Stimulated activated CD8-positive, alpha-beta memory T cell treated with anti-CD3 and anti-CD28 coated beads, Interleukin-4, amount 100 ng/mL, for 48 hours (primary cell): ENCODE data around the gene STOML2.

ENCODE experiments used
- DNase-seq: peaks from one replicate; pipeline ENCODE4 v3.0.0-alpha.2; 2020

Gene STOML2

DNA sequence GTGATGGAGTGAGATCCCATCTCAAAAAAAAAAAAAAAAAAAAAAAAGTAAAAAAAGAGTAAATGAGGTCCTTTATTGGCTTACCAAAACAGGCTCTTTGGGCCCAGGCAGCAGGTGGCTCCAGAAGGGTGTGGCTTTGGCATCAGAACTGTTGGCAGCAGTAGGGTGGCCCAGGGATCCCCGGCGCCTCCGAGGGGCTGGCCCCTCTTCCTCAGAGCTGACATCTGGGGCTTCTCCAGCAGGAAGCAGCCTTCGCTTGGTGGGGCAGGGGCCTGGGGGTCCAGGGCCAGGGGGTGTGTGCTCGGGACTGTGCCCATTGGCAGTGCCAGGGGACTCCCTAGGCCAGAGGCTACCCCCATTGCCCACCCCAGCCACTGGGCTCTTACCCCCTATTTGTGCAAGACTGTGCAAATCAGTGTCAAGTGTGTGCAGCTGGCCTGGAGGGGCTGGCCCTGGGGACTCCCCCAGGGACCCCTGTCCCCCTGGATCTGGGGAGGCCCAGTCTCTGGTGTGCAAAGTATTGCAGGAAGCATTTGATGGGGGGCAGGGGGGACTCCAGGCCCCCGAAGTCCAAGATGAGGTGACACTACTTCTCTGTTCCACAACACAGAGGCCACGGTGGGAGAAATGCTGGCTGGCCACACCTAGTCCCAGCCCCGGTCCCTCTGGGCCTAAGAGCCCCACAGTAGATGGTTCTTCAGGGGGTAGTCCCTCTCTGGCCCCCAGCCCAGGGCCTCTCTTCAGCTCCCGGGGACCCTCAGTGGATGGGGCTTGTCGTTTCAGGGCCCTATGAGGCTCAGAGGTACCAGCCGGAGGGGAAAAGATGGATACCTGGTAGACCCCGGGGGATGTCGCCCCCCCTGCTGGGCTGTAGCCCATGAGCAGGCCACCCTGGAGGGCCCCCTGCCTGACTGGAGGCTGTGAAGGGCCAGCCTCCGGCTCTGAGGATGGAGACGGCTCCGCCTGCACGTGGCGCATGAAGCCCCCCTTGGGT lies 4.7 kb upstream of the STOML2 start:
- DNase-seq, result no peak

DNA sequence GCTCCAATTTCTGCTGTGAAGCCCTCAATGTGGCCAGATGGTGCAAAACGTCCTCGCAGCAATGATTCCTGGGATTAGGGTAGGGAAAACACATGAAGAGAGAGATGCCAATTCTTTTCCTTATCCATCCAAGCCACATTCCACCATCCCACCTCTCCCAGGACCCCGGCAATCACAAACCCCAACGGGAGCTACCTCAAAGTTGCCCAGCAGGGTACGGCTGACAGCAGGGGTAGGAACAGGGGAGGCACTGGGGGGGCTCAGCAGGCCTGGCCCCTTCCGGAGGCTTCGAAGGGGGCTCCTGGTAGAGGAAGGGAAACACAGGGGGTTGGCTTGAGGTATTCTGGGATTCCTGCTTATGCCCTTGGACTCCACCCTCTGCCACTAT lies 3.4 kb upstream of the STOML2 start:
- no peak for DNase-seq

DNA sequence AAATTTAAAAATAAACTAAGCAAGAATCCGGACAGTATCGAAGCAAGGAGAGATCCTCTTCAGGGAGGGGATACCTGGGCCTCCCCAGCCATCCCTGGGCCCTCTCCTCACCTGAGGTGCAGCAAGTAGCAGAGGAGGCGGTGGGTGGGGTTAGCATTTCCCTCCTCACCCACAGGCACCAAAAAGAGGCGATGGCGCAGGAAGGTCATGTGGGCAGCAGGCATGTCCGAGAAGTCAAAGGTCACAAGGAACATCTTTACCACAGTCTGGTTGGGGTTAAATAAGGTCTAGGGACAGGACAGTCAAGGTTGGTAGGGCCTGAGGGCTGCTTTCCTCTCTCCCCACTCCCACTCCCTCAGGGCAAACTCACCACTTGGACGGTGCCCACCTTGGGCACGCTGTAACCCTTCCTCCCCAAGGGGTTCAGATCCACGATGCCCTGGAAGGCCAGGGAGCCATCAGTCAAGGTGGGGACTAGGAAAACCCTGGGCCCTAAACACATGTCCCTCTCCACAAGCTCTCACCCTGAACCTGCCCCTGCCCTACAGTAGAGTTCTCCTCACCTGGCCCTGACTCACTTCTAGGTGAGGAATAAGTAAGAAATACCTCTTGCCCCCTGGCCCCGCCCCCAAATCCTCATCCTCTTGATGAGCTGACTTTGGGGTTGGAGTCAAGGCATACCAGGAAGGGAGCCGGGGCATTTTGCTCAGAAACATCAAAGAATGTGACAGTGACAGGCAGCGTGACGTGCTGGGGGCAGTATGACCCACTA lies 2.8 kb upstream of the STOML2 start:
- DNase-seq, result no peak

DNA sequence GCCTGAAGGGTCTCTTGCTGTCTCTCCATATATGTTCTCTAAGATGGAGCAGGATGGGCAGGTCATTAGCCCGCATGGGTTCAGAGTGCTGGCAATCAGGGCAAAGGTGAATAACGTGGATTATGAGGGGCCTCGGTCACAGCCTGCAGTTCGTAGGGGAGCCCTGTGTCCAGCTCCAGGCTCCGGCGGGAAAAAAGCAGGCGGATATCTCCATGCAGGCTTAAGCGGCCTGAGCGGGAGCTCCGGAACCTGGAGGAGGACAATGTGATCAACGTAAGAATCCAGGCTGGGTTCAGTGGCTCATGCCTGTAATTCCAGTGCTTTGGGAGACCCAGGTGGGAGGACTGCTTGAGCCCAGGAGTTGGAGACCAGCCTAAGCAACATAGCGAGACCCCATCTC lies 2.2 kb upstream of the STOML2 start:
- DNase-seq, result no peak

DNA sequence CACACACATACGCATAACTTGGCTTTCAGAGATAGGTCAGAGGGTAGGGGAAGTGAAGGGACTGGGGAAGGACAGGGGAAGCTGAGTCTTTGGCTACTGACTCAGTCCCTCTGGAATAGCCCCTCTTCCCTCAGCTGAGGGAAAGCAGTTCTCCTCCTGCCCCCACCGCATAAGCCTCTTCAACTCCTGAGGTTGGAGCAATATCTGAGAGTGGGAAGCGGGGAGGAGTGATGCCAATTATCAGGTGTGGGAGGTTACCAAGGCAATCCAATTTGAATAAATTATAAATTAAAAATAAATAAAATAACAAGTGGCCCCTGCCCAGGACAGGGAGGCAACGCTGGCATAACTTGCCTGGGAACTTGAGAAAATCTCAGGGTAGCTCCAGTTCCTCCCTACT lies 1.7 kb upstream of the STOML2 start:
- DNase-seq, result no peak

DNA sequence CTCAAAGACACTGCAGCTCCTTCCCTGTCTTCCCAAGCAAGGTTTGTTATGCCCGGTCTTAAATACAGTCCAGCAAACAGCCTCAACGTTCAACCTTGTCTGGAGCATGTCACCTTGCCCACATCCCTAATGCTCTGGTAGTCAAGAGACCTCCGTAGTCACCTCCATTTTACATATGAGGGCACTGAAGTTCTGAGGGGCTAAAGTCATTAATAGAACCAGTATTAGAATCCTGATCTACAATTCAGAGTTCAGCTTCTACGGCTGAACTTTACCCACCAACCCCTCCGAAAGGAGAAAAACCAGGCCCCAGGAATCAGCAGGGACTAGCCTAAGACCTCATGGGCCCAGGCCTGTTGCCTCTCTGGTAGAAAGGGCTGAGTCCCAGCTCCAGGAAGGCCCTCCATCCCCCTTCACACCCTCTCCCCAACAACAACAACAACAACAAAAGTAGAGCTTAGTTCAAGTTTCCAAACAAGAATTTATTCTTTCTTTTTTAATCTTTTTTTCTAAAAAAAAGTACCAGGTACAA lies 795 bp upstream of the STOML2 start:
- no peak for DNase-seq

DNA sequence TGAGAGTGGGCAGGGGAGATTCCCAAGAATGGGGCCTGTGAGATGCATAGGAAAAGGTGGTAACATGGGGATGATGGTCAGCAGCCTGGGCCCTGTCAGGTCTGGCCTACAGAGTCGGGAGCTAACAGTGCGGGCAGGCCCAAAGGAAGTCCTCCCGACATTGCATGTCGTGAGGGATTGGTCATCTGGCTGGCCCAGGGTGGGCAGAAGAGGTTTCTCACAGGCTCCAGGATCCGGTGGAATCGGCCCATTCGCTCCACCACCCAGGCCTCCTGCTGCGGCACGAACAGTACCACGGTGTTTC lies 514 bp downstream of the STOML2 start:
- DNase-seq, result peak; percentile 47

DNA sequence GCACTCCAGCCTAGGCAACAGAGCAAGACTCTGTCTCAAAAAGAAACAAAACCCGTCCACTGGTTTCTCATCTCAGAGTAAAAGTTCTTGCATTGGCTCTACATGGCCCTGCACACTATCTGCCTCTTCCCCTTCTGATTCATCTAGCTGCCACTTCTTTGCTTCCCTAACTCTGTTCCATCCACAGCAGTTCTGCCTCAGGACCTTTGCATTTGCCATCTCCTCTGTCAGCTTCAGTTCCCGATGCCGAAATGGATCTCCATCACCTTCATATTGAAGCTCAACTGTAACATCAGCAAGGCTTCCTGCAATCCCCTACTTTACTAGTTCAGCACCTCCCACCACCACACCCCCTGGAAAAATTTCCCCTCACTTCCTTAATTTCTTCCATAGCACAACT lies 5.4 kb downstream of the STOML2 start:
- no peak for DNase-seq

DNA sequence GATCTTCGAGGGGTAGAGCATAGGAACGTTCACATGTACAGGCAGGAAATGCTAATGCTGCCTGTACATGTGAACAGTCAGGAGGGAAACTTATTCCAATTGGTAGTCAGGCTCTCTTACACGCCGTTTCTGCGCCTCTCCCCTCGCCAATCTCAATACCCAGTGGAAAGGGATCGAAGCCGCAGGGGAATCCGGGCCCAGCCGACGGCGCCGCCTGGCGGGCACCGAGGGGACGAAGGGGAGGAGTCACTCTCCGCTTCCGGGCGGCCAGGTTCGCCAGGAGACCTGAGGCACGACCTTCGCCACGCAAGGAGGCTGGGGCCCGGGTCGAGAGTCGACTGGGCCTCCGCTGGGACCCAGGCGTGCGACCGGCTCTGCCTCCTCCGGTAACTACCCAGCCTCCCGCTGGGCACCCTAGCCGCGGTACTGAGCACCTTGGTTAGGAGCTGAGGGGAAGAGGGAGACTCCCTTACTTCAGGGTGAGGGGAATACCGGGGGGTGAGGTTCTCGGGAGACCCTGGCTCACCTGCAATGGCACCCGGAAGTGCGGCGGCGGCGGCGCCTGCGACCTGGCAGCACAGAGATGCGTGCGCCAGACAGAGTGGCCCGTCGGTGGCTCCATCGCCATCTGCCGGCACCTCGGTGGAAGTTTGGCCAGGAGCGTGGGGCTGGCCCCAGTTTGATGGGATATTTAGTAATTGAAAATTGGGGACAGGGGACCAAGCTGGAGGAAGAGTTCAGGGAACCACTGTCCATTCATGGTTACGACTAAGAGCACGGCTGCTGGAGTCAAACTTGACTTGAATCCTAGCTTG lies 6.7 kb downstream of the STOML2 start, which contains the start of gene PIGO:
PIGO (minus strand) TSS at position 557 of the 815 bp plus-strand sequence. CDS start 1,026 bp downstream, outside the sequence.
- peak; percentile 91 for DNase-seq

DNA sequence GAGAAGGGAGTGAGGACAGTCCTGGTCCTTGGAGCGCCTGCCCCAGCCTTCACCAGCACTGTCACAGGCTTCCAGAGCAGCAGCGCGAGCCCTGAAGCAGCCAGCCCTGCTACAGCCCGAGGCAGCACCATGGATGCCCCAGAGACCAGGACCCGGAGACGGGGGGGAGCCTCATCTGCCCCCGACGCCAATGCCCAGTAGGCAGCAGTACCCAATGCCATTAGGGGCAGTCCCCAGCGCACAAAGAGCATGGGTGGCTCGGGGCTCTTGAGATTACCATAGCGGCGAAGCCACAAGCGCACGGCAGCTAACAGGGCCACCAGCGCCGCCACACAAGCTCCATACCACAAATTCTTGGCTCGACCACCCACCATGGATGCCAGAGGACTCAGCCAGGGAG lies 11.4 kb downstream of the STOML2 start:
- DNase-seq, result no peak

DNA sequence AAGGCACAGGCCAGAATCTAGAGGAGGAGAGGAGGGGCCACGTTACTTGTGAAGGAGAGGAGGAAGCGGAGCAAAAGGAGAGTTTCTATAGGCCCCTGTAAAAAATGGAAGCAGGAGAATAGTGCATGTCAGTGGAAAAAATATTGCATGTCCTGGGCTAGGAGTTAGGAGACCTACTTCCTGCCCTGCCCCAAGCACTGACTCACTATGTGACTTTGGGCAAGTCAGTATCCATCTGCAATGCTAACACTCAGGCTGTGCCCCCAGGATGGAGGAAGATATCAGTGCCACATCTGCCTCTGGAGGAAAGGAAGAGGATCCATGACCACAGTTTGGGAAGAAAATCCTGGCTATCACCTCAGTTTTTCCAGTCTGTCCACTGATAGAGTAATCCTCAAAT lies 13.5 kb downstream of the STOML2 start:
- DNase-seq, result no peak

DNA sequence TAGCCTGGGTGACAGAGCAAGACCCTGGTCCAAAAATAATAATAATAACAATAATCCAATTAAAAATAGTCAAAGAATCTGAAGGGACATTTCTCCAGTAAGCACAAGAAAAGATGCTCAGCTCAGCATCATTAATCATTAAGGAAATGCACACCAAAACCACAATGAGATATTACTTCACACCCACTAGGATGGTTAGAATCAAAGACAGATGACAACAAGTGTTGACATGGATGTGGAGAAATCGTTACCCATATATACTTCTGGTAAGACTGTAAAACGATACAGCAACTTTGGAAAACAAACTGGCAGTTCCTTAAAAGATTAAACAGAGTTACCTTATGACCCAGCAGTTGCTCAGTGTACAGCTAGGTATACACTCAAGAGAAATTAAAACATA lies 17.9 kb downstream of the STOML2 start:
- no peak for DNase-seq

DNA sequence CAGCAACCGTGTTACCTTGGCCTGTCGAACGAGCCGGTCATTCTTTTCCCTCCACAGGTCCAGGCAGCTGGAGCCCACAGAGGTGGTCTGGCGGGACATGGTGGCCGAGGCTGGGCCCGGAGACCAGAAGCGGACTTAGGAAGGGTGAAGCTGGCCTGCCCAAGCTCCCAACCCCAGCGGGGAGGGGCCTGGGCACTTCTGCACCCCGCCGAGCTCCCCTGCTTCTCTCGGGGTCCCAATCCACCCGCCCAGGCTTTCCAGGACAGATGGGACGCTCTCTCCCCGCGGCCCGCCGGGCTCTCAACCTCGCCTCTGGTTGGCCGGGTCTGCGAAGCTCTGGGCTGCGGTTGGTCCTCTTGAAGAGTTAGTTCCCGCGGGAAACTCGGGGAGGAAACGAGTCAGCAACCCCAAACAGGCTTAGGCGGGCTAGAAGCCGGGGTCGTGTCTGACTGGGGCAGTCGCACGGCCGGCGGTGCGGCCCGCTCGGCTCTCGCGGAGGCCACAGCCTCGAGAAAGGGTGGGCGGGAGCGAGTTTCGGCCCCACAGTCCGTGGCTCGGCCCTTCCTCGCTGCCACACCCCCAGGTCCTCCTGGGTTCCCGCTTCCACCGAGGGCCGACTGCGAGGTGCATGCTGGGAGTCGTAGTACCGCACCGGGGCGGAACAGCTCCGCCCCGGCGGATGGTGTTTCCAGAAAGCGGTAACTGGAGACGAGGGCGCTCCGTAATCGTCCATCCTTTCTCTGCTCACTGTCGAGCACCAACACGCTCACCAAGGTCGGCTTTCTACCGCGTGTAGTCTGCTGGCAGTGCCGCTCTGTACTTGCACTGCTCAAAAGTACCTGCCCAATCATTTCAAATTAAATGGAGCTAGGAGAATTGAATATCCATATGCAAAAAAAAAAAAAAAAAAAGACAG lies 23.2 kb downstream of the STOML2 start, which contains the start of gene FANCG:
FANCG (minus strand) TSS at position 517 of the 916 bp plus-strand sequence; CDS start at position 99, 418 bp downstream.
- peak; percentile 89 for DNase-seq

DNA sequence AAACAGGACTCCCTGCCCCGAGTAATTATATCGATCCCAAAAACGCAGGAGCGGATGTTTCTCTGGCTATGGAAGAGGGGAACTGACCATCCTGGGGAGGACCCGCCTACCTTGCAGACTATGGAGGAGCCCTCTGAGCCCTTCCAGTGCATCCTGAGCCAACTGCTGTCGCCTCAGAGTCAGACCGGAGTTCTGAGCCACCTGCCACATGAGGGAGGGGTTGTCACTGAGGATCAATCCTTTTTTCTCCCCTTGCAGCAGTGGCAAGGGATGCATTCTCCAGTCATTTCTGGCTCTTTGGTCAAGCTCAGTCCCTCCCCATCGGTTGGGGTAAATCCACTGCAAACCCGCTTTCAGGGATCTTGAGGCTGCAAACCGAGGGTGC lies 23.9 kb downstream of the STOML2 start:
- peak; percentile 37 for DNase-seq

DNA sequence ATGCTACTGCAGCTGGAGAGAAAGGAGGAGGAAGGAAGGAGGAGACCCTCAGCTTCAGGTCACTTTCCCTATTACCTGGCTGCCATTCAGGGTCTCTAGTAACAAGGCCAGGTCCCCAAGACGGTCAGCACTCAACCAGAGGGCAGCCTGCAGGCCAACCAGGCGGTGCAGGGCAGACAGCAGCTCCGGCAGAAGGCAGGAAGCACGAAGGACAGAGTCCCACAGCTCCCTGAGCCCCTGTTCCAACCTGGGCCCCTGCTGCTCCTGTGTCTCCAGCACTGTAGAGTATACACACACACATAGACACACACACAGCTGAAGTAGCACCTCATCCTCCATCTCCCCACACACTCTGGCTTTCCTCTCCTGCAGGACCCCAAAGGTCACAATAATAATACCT lies 24.9 kb downstream of the STOML2 start:
- no peak for DNase-seq

DNA sequence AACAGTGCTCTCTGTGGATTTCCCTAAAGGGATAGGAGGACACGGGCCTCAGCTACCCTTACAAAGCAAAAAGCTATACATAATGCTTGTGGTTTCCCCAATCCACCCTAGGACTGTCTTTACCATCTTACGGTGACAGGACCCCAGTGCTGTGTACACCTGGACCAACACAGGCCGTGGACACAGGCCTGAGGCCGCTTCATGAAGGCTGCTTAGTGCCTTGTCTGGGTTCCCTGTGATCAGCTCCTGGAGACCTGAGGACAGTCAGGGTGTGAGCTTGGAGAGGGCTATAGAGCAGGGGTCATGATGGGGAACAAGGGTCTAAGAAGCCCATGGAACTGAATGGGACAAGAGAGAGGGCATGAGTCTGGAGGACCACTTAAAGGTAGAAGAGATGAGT lies 26.1 kb downstream of the STOML2 start:
- no peak for DNase-seq

DNA sequence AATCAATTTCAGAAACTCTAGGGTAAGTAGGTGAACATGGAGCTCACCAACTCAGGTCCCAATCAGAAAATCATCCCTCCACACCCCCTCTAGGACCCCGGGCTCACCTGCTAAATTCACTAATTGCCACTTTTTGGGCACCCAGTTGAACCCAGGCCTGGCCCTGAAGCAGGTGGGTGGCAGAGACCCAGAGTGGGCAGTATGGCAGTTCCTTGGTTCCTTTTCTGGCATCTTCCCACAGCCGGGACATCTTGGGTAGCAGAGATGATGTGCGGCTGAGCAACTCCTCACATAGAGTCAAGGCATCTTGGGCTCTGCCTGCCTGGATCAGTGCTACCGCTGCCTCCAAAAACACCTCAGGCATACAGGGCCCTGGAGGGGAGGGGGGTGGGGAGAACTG lies 27.6 kb downstream of the STOML2 start:
- no peak for DNase-seq

DNA sequence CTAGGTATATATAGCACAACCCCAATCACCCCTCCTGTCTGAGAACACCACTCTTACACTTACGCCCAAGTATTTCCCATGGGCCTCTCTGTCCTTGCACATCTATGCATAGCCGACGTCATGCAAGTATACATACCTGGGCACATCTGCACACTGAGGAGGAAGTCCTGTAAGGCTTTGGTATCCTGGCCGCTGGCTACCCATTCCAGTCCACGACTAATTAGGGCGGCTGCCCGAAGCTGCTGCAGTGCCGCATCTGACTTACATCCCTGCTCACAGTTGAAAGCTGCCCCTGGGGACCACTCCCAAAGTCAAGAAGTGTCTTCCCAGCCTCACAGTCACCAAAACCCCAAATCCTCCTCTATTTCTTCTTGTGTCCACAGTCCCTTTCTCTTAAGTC lies 28.1 kb downstream of the STOML2 start:
- DNase-seq, result no peak

DNA sequence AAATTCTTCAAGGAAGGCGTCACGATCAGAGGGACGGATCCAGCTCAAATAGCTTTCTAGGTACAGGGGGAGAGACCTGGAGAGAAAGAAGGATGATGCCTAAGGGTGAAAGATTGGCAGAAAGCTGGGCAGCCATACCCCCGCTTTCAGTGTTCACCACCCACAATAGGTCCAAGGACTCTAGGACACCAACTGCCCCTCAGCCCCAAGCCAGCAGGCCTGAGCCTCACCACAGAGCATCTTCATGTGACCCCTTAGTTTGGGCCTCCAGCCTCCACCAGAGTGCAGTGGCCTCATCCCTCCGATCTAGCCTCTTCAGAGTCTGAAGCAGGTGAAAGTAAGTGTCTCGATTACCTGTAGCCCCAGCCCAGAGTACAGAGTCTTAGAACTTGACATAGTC lies 28.8 kb downstream of the STOML2 start:
- DNase-seq, result no peak

DNA sequence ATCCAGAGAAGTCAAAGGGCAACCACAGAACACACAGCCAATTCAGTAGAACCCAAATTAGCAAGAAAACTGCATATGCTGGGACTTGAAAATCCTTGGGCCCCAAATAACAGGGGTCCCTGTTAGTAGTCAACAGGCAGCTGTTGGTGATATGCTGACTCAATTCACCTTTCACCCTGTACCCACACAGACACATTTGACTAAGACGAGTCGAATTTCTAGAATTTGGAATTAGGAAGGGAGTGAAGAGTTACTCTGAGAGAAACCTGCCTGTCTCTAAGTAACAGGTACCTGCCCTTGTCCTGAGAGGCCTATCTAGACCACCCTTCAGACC lies 29.7 kb downstream of the STOML2 start:
- no peak for DNase-seq

DNA sequence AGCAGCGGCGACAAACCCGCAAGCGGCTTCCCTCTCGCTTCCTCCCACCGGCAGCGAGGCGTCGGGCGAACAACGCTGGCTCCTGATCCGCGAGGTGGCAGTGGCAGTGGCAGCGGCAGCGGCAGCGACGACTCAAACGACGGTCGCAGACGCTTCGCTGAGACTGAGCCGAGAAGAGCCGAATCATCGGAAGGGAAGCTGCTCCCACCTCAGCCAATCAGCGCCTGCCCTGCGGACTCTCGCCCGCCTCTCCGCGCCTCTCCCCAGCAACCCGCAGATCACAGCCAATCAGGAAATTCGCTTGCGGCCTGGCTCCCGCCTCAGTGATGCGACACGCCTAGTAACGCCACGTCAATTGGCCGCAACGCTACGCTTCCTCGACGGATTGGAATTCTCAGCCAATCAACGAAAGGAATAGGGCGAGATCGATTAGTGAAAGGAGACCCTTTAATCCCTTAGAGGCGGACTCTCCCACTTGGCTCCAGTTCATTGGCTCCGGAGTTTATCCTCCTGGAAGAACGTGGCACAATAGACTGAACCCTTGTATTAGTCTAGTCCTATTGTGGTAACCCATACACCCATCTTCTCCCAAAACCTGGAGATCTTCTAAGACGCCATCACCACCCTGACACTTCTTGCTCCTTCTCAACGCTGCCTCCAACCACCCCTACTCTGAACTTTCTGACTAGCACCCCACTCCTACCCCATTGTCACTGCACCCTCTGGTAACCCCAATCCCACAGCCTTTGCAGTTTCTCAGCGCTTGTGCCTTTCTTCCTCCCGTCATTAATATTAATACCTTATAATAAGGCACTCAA lies 30.3 kb downstream of the STOML2 start, which contains the start of gene VCP:
VCP (minus strand) TSS at position 165 of the 818 bp plus-strand sequence. CDS start 272 bp downstream, outside the sequence.
- DNase-seq, result peak; percentile 97
